ENCODE measurements around the gene SLC9C1. TPM values are rescaled to one million over a fixed set of nuclear protein-coding genes. Genes with fewer than 3 reads are reported as not detected.

SLC9C1 gene
- total RNA-seq, 1 experiment from 2014 or later: 0.79 TPM

- DNase-seq (ENCODE audit: low read depth, low spot score): no peak
- POLR2A ChIA-PET: no interaction called here
- RAD21 ChIA-PET (ENCODE audit: low non-redundant PET in 1 of 2, low total read pairs in 2 of 2, uncharacterized antibody in 2 of 2, unreplicated experiment in 2 of 2): no interaction called here
- H3K4me2 ChIP-seq (ENCODE audit: low read length): no peak overlapping the region
- no peaks in the 10 kb centered on the region for H3K27me3 ChIP-seq (ENCODE audit: insufficient read depth, low read length)
- peaks cover 0 to 4% of the 10 kb centered on the region in 2 experiments; a peak in 1 of 4 replicates for H3K36me3 ChIP-seq (ENCODE audit: control insufficient read depth in 1 of 2, insufficient read depth in 2 of 2, low read length in 2 of 2)
- intact Hi-C loops (cut with micrococcal nuclease): no loop called here
- no peaks in the 10 kb centered on the region for H3K9me3 ChIP-seq (ENCODE audit: control insufficient read depth in 1 of 2, insufficient read depth in 1 of 2, low read depth in 1 of 2, low read length in 2 of 2)
- CTCF ChIA-PET: interaction anchor here (2.8 kb wide), 1 partner anchor 15 kb away, joined by 15 read pairs; no protein-coding TSS in a partner anchor
- no peak overlapping the region for H3K9ac ChIP-seq (ENCODE audit: low read length)
- no peak overlapping the region for H2AFZ ChIP-seq (ENCODE audit: low read depth, low read length, poor library complexity, severe bottlenecking)
- BruUV-seq (replicated peaks): TSS peak; percentile 19
- TF ChIP-seq CTCF (IDR thresholded peaks at IDR 0.05 in 2 of 3, conservative IDR thresholded peaks at IDR 0.05 in 1 of 3; ENCODE audit: borderline replicate concordance in 1 of 3, insufficient read depth in 1 of 3, low read depth in 2 of 3, low read length in 2 of 3): no peak
- no peak for TF ChIP-seq POLR2AphosphoS5 (IDR thresholded peaks at IDR 0.05; ENCODE audit: low read depth, low read length)
- no peak for TF ChIP-seq MAX (IDR thresholded peaks at IDR 0.05)
- no peak for TF ChIP-seq CEBPB (IDR thresholded peaks at IDR 0.05; ENCODE audit: low read depth)
- TF ChIP-seq TCF7L2 (IDR thresholded peaks at IDR 0.05; ENCODE audit: borderline replicate concordance, extremely low read depth, insufficient read depth, insufficient read length): no peak
- no peak for TF ChIP-seq YY1 (IDR thresholded peaks at IDR 0.05; ENCODE audit: extremely low read depth, insufficient replicate concordance, low read depth, low read length)
- no peak for TF ChIP-seq FOSL1 (IDR thresholded peaks at IDR 0.05; ENCODE audit: low read depth)
- no peak for TF ChIP-seq CBX3 (IDR thresholded peaks at IDR 0.05; ENCODE audit: low read depth)
- TF ChIP-seq POLR2A (IDR thresholded peaks at IDR 0.05; ENCODE audit: borderline replicate concordance, extremely low read depth, insufficient read depth, insufficient read length): no peak
- no peak for TF ChIP-seq SRF (IDR thresholded peaks at IDR 0.05; ENCODE audit: low read depth)
- TF ChIP-seq ELF1 (IDR thresholded peaks at IDR 0.05; ENCODE audit: borderline replicate concordance, low read depth): no peak
- no peak for TF ChIP-seq RAD21 (IDR thresholded peaks at IDR 0.05; ENCODE audit: low read depth)
- no peak for TF ChIP-seq ZFX (IDR thresholded peaks at IDR 0.05)
- no peak for TF ChIP-seq REST (IDR thresholded peaks at IDR 0.05; ENCODE audit: low read depth)
- no peak for TF ChIP-seq JUND (IDR thresholded peaks at IDR 0.05)
- TF ChIP-seq ATF3 (IDR thresholded peaks at IDR 0.05): no peak
- TF ChIP-seq ZNF274 (IDR thresholded peaks at IDR 0.05; ENCODE audit: low read depth, low read length): no peak
- TF ChIP-seq SP1 (IDR thresholded peaks at IDR 0.05; ENCODE audit: low read depth): no peak
- H3K4me3 ChIP-seq (replicated peaks in 1 of 2; ENCODE audit: low read depth in 1 of 2, low read length in 2 of 2): no peak overlapping the region
- no peaks in the 10 kb centered on the region for H4K20me1 ChIP-seq (ENCODE audit: insufficient read depth)
- peaks cover 6 to 22% of the 10 kb centered on the region in 2 experiments for H3K4me1 ChIP-seq (ENCODE audit: control insufficient read depth in 1 of 2, insufficient read depth in 2 of 2, low read length in 2 of 2)
- ATAC-seq: no peak
- H3K9me2 ChIP-seq (ENCODE audit: insufficient read depth): no peaks in the 10 kb centered on the region
- H3K27ac ChIP-seq (ENCODE audit: low read depth, low read length): no peak overlapping the region
- peaks cover 62% of the 10 kb centered on the region for H3K79me2 ChIP-seq (ENCODE audit: insufficient read depth, low read length)
Observed at GRCh38 chr3:112096176-112096575, 197.8 kb downstream of the SLC9C1 start.

All from HCT116 (cell line).